Raji (cell line): Measurements from ENCODE around the gene SBK1.

Experiments used
- POLR2A ChIP-seq: IDR thresholded peaks from 2 replicates; pipeline ENCODE4 v1.6.1; 2011; ENCODE audit warnings: low read depth, low read length, control low read depth; ENCODE audit not compliant: insufficient read depth

The SBK1 gene

DNA sequence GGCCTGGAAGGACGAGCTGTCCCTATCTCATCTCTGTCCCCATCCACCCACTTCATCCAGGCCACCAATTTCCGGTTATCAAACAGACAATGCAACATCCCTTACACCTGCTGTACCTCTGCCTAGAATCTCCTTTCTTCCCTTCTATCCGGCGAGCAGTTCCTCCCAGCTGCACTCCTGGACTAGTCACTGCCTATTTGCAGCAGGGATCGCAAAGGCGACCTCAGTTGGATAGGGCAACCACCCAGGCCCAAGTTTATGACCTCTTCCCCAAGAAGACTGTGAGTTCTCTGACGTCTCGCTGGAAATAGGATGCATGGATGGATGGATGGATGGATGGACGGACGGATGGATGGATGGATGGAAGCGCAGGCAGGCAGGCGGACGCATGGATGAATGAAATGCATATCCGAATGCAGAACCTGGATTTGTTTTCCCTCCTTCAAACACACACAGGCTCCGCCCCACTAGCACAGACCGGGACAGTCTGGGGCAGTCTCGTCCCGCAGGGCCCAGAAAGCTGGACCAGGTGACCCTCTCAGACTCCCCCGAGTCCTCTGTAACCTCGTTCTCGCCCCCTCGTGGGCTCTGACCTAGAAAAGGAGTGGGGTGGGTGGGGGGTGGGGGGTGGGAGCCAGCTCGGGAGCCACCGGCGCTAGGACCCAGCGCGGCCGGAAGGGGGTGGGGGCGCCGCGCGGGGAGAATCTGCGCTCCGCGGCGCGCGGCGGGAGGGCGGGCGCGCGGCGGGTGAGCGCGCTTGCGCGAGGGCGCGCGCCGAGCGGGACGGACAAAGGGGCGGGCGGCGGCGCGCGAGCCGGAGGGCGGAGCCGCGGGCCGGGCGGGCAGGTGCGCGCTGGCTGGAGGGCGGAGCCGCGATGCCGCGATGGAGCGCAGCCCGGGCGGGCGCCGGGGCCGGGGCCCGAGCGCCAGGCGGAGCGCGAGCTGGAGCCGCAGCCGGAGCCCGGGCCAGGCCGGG, at the start of gene SBK1:
Gene SBK1, plus strand, starts transcription at position 875 of the 976 bp plus-strand sequence. CDS start 24,867 bp downstream, outside the sequence.
- peak; percentile 76 for TF ChIP-seq POLR2A

DNA sequence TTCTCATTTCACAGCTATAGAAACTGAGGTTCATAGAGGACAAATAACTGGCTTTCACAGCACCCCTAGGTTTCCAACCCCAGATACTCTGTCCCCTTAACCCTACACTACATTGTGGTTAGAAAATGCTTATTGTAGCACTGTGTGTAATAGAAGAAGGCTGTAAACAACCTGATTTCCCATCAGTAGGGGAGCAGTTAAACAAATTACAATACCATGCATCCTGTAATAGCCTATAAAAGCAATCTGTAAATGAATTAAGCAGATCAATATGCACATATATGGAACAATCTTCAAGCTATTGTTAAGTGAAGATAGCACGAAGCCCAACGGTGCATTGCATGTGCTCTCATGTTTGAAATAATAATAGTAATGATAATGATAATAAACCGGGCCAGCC, 41.3 kb upstream of the SBK1 start:
- TF ChIP-seq POLR2A = no peak

DNA sequence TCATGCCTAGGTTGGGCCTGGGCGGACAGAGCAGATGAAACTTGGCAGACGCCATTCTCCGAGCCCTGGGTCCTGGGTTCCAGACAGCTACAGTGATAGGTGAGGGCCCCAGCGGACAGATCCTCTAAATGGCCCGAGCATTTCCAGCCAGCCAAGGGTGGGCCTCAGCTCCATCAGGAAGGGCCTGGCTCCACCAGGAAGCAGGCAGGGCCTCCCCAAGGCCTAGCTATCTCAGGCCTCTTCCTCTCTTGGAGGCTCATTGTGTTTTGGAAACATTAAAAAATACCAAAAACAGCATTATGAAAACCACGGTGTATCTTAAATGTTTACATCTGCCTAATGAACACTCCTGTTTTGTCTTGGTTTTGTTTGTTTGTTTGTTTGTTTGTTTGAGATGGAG, 38.2 kb upstream of the SBK1 start:
- no peak for TF ChIP-seq POLR2A

DNA sequence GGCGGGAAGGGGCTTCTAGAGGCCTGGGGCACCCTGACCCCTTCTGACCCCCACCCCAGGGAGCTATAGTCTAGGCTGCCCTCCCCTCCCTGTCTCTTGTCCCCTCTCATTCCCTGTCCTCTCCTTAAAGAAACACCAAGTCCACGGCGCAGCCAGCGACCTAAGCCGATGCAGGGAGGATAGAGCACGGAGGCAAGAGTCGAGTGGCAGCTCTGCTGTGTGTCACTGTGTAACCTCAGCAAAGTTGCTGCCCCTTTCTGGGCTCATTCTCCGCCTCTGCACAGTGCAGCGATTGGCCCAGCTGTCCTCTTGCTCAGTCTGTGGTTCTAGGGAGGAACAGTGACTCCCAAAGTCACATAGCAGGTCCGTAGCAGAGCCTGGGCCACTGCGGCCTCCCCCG, 36.5 kb upstream of the SBK1 start:
- TF ChIP-seq POLR2A = no peak

DNA sequence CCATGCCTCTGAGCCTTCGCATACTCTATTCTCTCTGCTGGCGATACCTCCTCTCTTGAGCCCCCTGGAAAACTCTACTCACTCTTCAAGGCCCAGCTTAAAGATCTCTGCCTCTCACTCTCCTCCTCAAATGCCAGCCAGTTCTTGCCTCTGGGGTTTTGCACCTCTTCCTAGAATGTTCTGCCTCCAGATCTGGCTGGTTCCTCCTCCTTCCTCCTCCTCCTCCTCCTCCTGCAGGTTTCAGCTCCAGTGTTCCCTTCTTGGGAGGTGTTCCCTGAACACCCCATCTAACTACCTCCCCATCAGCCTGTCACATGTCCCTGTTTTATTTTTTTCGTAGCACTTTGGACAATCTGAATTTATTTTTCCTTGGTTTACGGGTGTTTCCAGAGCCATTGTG, 35.1 kb upstream of the SBK1 start:
- TF ChIP-seq POLR2A = no peak

DNA sequence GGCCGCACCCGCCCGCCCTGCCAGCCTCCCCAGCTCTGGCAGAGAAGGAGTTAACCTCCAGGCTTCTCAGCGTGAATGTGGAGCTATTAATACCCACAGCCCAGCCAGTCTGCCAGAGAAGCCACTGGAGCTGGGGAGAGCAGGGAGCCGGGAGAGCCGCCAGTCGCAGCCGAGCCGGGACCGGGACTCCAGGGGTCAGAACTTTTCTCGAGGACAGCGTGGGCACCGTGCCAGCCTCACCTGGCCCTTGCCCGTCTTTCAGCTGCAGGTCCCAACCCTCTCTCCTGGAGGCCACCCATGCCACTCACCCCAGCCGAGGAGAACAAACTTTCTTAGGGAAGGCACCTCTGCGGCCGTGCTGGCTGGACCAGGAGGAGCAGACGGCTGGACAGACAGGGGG, 33.8 kb upstream of the SBK1 start:
- no peak for TF ChIP-seq POLR2A

DNA sequence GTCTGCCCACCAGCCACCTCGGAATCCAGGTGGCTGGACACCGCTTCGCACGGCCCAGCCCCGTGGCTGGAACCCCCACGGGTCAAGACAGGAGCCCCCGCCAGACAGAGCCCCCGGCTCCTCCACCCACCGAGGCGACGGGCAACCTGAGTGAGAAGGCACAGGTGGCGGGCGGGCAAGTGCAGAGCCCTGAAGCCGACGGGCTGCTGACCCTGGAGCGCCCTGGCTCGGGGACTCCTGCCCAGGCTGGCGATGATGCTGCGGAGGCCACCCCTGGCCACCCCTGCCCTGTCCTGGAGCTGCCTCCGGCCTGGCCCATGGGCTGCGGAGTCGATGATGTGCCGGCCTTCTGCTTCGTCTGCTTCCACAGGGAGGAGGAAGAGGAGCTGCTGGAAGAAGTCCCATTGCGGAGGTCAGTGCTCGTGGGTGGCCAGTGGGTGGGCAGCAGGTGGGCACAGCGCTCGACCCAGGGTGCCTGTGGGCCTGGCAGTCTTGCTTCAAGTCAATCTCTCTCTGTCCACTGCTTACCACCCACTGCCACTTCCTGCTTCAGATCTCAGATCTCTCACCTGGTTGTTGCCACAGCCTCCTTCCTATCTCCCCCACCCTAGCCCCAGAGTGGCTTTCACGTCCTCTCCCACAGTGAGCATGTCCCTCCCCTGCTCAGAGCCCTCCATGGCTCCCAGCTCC, 33.1 kb upstream of the SBK1 start:
- no peak for TF ChIP-seq POLR2A

DNA sequence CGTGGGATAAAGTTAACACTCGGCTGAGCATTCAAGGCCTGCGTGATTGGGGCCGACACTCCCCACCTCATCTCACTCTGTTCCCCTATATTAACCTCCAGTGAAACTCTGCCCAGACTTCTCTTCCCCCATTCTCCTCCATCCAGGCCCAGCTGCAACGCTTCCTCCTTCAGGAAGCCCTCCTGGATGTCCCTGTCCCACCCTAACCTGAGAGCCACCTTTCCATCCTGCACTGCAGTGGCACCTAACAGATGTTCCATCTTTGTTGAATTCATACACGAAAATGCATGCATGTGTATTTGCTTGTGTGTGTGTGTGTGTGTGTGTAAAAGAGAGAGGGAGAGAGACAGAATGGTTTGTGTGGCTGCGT, 32.6 kb upstream of the SBK1 start:
- no peak for TF ChIP-seq POLR2A

DNA sequence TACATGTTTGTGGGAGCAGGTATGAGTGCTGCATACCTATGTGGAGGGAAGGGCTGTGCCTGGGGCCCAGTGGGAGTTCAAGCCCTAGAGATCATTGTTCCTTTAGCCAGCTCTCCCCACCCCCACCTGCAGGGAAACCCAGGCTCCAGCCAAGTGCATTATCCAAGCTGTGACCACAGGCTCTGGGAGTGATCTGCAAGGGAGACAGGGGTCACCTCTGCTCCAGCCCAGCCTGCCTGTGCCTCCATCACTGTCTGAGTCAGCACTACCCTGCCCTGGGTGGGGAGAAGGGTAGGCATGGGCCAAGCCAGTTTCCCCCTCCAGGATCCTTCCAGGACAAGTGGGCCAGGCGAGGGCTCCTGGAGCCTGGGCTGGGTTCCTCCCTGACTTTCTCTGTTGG, 32.1 kb upstream of the SBK1 start:
- TF ChIP-seq POLR2A = no peak

DNA sequence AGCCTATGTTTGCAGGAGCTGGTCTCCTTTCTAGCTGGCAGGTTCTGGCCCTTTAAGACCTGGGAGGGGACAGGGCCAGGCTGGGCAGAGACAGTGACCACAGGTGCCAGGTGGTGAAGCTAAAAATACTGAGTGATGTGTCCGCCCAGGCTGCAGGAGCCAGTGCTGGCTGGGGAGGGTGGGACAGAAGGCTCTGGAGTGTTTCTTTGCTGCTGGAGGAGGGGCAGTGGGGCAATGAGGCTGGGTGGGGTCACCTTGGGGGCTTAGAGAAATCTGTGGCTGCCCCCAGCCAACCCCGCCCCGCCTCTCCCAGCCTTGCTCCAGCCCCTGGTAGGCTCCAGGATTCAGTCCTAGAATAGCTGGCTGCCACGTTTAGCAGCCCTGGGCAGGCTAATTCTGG, 30.4 kb upstream of the SBK1 start:
- no peak for TF ChIP-seq POLR2A

DNA sequence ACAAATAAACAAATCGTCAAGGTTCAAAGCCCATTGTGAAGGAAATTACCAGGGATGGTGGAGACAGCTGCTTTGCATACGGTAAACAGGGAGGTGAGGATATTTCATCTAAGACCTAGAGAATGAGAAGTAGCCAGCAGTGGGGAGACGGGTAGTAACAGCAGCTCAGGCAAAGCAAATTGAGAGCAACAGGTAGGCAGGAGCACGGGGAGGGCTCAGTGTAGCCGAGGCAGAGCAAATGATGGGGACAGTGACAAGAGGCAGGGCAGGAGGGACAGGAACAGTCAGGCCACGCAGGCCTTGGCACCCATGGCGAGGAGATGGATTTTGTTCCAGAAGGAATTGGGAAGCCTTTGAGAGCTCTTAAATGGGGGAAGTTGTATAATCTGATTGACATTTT, 29.0 kb upstream of the SBK1 start:
- TF ChIP-seq POLR2A = no peak

DNA sequence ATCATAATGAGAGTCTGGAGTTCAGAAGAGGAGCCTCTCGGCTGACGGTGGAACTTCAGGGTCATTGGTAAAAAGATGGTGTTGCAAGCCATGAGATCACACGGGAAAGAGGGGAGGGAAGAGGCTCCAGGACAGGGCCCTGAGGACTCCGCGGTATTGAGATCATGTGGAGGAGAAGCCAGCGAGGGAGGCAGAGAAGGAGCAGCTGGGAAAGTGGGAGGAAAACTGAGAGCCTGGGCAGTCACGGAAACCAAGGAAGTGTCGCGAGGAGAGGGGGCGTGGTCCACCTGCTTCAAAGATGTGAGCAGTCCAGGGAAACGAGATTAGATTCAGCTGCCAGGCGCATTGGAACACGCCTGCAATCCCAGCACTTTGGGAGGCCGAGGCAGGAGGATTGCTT, 27.7 kb upstream of the SBK1 start:
- no peak for TF ChIP-seq POLR2A

DNA sequence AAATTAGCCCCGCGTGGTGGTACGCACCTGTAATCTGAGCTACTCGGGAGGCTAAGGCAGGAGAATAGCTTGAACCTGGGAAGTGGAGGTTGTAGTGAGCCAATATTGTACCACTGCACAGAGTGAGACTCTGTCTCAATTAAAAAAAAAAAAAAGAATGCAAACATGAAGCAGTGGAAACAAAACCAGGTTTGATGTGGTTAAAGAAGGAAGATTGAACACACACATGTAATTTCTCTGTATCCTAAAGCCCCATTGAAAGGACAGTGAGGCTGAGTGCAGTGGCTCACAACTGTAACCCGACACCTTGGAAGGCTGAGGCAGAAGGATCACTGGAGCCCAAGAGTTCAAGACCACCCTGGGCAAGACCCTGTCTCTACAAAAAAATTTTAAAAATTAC, 26.5 kb upstream of the SBK1 start:
- TF ChIP-seq POLR2A = no peak

DNA sequence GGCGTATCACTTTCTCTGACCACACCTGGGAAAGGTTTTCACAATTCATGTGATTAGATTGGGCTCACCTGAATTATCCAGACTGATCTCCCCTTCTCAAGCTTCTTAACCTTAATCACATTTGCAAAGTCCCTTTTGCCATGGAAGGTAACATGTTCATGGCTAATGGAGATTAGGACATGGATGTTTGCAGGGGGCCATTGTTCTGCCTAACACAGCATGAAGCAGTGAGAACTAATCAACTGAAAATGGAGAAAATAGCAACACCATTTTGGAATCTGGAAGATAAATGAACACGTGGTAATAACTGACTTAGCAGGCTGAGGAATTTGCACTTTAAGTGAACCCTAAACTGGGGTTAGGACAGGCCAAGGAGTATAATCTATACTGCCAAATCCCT, 25.0 kb upstream of the SBK1 start:
- TF ChIP-seq POLR2A = no peak

DNA sequence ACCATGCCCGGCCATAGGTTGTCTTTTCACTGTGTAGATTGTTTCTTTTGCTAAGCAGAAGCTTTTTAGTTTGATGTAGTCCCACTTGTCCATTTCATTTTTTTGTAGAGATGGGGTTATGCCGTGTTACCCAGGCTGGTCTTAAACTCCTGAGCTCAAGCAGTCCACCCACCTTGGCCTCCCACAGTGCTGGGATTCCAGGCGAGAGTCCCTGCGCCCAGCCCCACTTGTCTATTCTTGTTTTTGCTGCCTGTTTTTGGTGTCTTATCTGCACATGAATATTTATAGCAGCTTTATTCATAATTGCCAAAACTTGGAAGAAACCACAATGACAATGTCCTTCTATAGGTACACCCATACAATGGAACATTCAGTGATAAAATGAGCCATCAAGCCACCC, 18.8 kb upstream of the SBK1 start:
- no peak for TF ChIP-seq POLR2A

DNA sequence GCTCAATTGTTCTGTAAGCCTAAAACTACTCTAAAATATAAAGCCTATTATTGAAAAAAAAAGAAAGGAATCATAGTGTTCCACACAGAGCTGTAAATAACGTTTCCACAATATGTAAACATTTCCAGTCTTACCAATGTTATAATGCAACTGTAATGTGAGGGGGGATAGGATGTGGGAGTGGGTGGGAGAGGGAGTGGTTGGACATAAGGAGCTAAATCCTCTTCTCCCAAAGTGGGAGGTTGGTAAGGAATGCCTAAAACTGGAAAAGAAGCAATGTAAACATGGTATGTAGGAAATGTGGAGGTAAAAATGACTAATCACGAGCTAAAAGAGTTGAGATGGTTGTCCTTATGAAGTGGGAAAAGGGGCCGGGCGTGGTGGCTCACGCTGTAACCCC, 17.6 kb upstream of the SBK1 start:
- no peak for TF ChIP-seq POLR2A
